NCI-H748 (cell line): ENCODE measurements around the gene ARHGEF12.

Experiments
- DNase-seq: peaks from one replicate; lab custom pipeline; 2025; ENCODE audit not compliant: unreplicated experiment; lab: John Stamatoyannopoulos, UW

ARHGEF12 gene

GRCh38 chr11:120340529-120340928 lies 4.3 kb downstream of the ARHGEF12 start:
- DNase-seq, result no peak

- no peak for DNase-seq
Measured at GRCh38 chr11:120342226-120342625, 6.0 kb downstream of the ARHGEF12 start.

- DNase-seq, result no peak
Measured at GRCh38 chr11:120342678-120343077, 6.5 kb downstream of the ARHGEF12 start.

- DNase-seq, result no peak
Measured at GRCh38 chr11:120343429-120343828, 7.2 kb downstream of the ARHGEF12 start.

- DNase-seq, result no peak
Measured at GRCh38 chr11:120344302-120345004, 8.2 kb downstream of the ARHGEF12 start.

GRCh38 chr11:120346233-120346632 lies 10.0 kb downstream of the ARHGEF12 start:
- no peak for DNase-seq

GRCh38 chr11:120350637-120351036 lies 14.4 kb downstream of the ARHGEF12 start:
- DNase-seq, result no peak

- DNase-seq, result no peak
Measured at GRCh38 chr11:120352405-120352804, 16.2 kb downstream of the ARHGEF12 start.

- DNase-seq, result no peak
Measured at GRCh38 chr11:120354068-120354467, 17.9 kb downstream of the ARHGEF12 start.

GRCh38 chr11:120354779-120355178 lies 18.6 kb downstream of the ARHGEF12 start:
- no peak for DNase-seq

GRCh38 chr11:120357620-120358019 lies 21.4 kb downstream of the ARHGEF12 start:
- no peak for DNase-seq

- no peak for DNase-seq
Measured at GRCh38 chr11:120358729-120359128, 22.5 kb downstream of the ARHGEF12 start.

- DNase-seq, result no peak
Measured at GRCh38 chr11:120363436-120363835, 27.2 kb downstream of the ARHGEF12 start.

GRCh38 chr11:120365512-120365911 lies 29.3 kb downstream of the ARHGEF12 start:
- DNase-seq, result no peak

GRCh38 chr11:120372296-120372695 lies 36.1 kb downstream of the ARHGEF12 start:
- DNase-seq, result no peak

- no peak for DNase-seq
Measured at GRCh38 chr11:120375076-120375475, 38.9 kb downstream of the ARHGEF12 start.

- no peak for DNase-seq
Measured at GRCh38 chr11:120376547-120377182, 40.5 kb downstream of the ARHGEF12 start.

- DNase-seq, result no peak
Measured at GRCh38 chr11:120378474-120378873, 42.3 kb downstream of the ARHGEF12 start.

GRCh38 chr11:120381401-120381800 lies 45.2 kb downstream of the ARHGEF12 start:
- no peak for DNase-seq

GRCh38 chr11:120383518-120384155 lies 47.4 kb downstream of the ARHGEF12 start:
- DNase-seq, result no peak

GRCh38 chr11:120384476-120384875 lies 48.3 kb downstream of the ARHGEF12 start:
- DNase-seq, result no peak

GRCh38 chr11:120385110-120385509 lies 48.9 kb downstream of the ARHGEF12 start:
- DNase-seq, result no peak
